GM12878 (cell line): ENCODE results near the gene GALNT3. TPM values are rescaled to one million over a fixed set of nuclear protein-coding genes. Genes with fewer than 3 reads are reported as not detected.

Source experiments
- ATAC-seq: fragments of 200-7000 bp; cut with Tn5 transposase; 3 replicates; pipeline ENCODE4 v1.9.1; 2020; ENCODE audit warnings: mild to moderate bottlenecking, moderate library complexity
- BruUV-seq: library from RNA; stranded (reverse); fragments of 400-500 nt; replicated peaks from 2 replicates; lab custom pipeline; 2021; lab: Mats Ljungman, UMichigan
- CTCF ChIA-PET: fragments of 300-600 bp; sonication (Branson Sonifier 250); formaldehyde crosslinking; extraction: SDS; loops from one replicate; lab custom pipeline; 2021; ENCODE audit warnings: inconsistent platforms; lab: Yijun Ruan, JAX
- POLR2A ChIA-PET: fragments of 350-600 bp; formaldehyde crosslinking; extraction: SDS; loops from one replicate; lab custom pipeline; 2021; ENCODE audit warnings: inconsistent platforms; lab: Charles Lee
- RAD21 ChIA-PET: fragments of 300-600 bp; sonication (Branson Sonifier 250); formaldehyde crosslinking; loops from one replicate; lab custom pipeline; 2023; ENCODE audit warnings: antibody characterized with exemption; ENCODE audit not compliant: unreplicated experiment; lab: Charles Lee
- SMC1A ChIA-PET: fragments of 300-600 bp; sonication (Branson Sonifier 250); formaldehyde crosslinking; loops from one replicate; lab custom pipeline; 2023; ENCODE audit not compliant: unreplicated experiment, uncharacterized antibody; lab: Charles Lee
- DNase-seq: peaks from one replicate; pipeline ENCODE4 v3.0.0-alpha.2; 2011; ENCODE audit warnings: low read depth, low spot score
- FAIRE-seq: peaks from 3 replicates; lab custom pipeline; 2011; peaks lifted over from hg19 to GRCh38; lab: Jason Lieb, UNC
- H2AFZ ChIP-seq: 2 replicates; pipeline ENCODE4 v1.6.0; 2011; ENCODE audit warnings: low read depth, low read length, control low read depth; ENCODE audit not compliant: control insufficient read depth
- H3K27ac ChIP-seq: 2 replicates; pipeline ENCODE4 v1.5.1; 2011; ENCODE audit warnings: control low read depth; ENCODE audit not compliant: control insufficient read depth, insufficient read depth
- H3K27me3 ChIP-seq, 2 experiments: replicated peaks in 1 of 2; 2 replicates each; pipeline versions ENCODE4 v1.6.0 to v1.6.1; 2011; ENCODE audit warnings: low read length in 1 of 2; ENCODE audit not compliant: control insufficient read depth in 2 of 2, insufficient read depth in 2 of 2
- H3K36me3 ChIP-seq, 2 experiments: 2 replicates each; pipeline ENCODE4 v1.5.1; 2011; ENCODE audit warnings: low read length in 1 of 2; ENCODE audit not compliant: control insufficient read depth in 2 of 2, insufficient read depth in 2 of 2
- H3K4me1 ChIP-seq: 2 replicates; pipeline ENCODE4 v1.6.1; 2011; ENCODE audit warnings: mild to moderate bottlenecking, low read length, moderate library complexity, mixed read lengths; ENCODE audit not compliant: control insufficient read depth, insufficient read depth
- H3K4me2 ChIP-seq: 2 replicates; pipeline ENCODE4 v1.6.0; 2011; ENCODE audit warnings: control low read depth; ENCODE audit not compliant: control insufficient read depth, insufficient read depth
- H3K4me3 ChIP-seq: fragments of 200-600 bp; sonication (generic); 2 replicates; pipeline ENCODE4 v1.5.1; 2016
- H3K79me2 ChIP-seq: 2 replicates; pipeline ENCODE4 v1.6.0; 2011; ENCODE audit warnings: low read length; ENCODE audit not compliant: control insufficient read depth, insufficient read depth
- H3K9ac ChIP-seq: 2 replicates; pipeline ENCODE4 v1.8.0; 2011; ENCODE audit warnings: low read length, control low read depth, mixed read lengths; ENCODE audit not compliant: control insufficient read depth, insufficient read depth
- H3K9me3 ChIP-seq: replicated peaks from 3 replicates; pipeline ENCODE4 v1.5.1; 2011; ENCODE audit warnings: mild to moderate bottlenecking, low read length; ENCODE audit not compliant: control insufficient read depth, insufficient read depth
- H4K20me1 ChIP-seq: 2 replicates; pipeline ENCODE4 v1.6.0; 2011; ENCODE audit not compliant: control insufficient read depth, insufficient read depth
- BCL11A ChIP-seq: IDR thresholded peaks from 2 replicates; pipeline ENCODE4 v1.6.1; 2011; ENCODE audit warnings: low read depth, low read length
- CBX3 ChIP-seq: fragments of 200-600 bp; sonication (generic); IDR thresholded peaks from 2 replicates; pipeline ENCODE4 v1.6.1; 2016; ENCODE audit warnings: low read depth, borderline replicate concordance
- GATAD2B ChIP-seq: fragments of 450-650 bp; conservative IDR thresholded peaks from 2 replicates; pipeline ENCODE4 v1.6.1; 2017; ENCODE audit warnings: low read depth, mild to moderate bottlenecking, moderate library complexity
- IKZF1 ChIP-seq: fragments of 450-650 bp; conservative IDR thresholded peaks from 2 replicates; pipeline ENCODE4 v1.6.1; 2017; ENCODE audit warnings: antibody characterized with exemption, mild to moderate bottlenecking
- MEF2A ChIP-seq: IDR thresholded peaks from 2 replicates; pipeline ENCODE4 v1.6.1; 2011; ENCODE audit warnings: low read depth, mild to moderate bottlenecking, low read length, moderate library complexity; ENCODE audit not compliant: insufficient read depth
- NR2F1 ChIP-seq: fragments of 450-650 bp; conservative IDR thresholded peaks from 2 replicates; pipeline ENCODE4 v1.6.1; 2017; ENCODE audit warnings: mild to moderate bottlenecking
- PML ChIP-seq: IDR thresholded peaks from 2 replicates; pipeline ENCODE4 v1.6.1; 2012; ENCODE audit warnings: low read length, inconsistent platforms
- RBBP5 ChIP-seq: fragments of 200-600 bp; sonication (generic); conservative IDR thresholded peaks from 2 replicates; pipeline ENCODE4 v1.6.1; 2016
- RUNX3 ChIP-seq: IDR thresholded peaks from 2 replicates; pipeline ENCODE4 v1.6.1; 2012; ENCODE audit warnings: low read length, inconsistent platforms
- SKIL ChIP-seq: fragments of 450-650 bp; IDR thresholded peaks from 2 replicates; pipeline ENCODE4 v1.6.1; 2017; ENCODE audit warnings: mild to moderate bottlenecking, low read depth, inconsistent platforms; ENCODE audit not compliant: poor library complexity, severe bottlenecking
- SMAD5 ChIP-seq: IDR thresholded peaks from 2 replicates; pipeline ENCODE4 v1.6.1; 2016; ENCODE audit warnings: antibody characterized with exemption, low read depth
- STAT1 ChIP-seq: fragments of 450-650 bp; conservative IDR thresholded peaks from 2 replicates; pipeline ENCODE4 v1.6.1; 2014; ENCODE audit warnings: antibody characterized with exemption, mild to moderate bottlenecking
- SUZ12 ChIP-seq: fragments of 200-600 bp; sonication (generic); IDR thresholded peaks from one replicate; pipeline ENCODE4 v1.6.1; 2018; ENCODE audit warnings: antibody characterized with exemption, mild to moderate bottlenecking; ENCODE audit not compliant: unreplicated experiment
- TCF12 ChIP-seq: IDR thresholded peaks from 2 replicates; pipeline ENCODE4 v1.6.1; 2011; ENCODE audit warnings: low read depth, mild to moderate bottlenecking, low read length
- USF1 ChIP-seq: IDR thresholded peaks from 2 replicates; pipeline ENCODE4 v1.6.1; 2011; ENCODE audit warnings: borderline replicate concordance, low read depth, mild to moderate bottlenecking, moderate library complexity, mixed read lengths, low read length; ENCODE audit not compliant: insufficient read depth; ENCODE audit errors: extremely low read length
- WRNIP1 ChIP-seq: IDR thresholded peaks from 2 replicates; pipeline ENCODE4 v1.6.1; 2011; ENCODE audit warnings: low read depth, low read length, improper control_type of control experiment, borderline replicate concordance
- ZNF217 ChIP-seq: fragments of 450-650 bp; IDR thresholded peaks from 2 replicates; pipeline ENCODE4 v1.6.1; 2017; ENCODE audit warnings: antibody characterized with exemption, mild to moderate bottlenecking
- ZNF274 ChIP-seq: IDR thresholded peaks from one replicate; pipeline ENCODE4 v1.8.0; 2011; ENCODE audit not compliant: insufficient read length, insufficient read depth
- WGBS: methylation state at CpG from one replicate; pipeline ENCODE4 v1.1.6; 2016; ENCODE audit warnings: low lambda C conversion rate; ENCODE audit not compliant: insufficient replicate concordance, insufficient coverage; ENCODE audit errors: missing lambda C conversion rate; 5-methylcytosine and 5-hydroxymethylcytosine counted together
- in situ Hi-C: fragments of 300-500 bp; cut with MboI; formaldehyde crosslinking; loops from 9 replicates; pipeline ENCODE4 v1.14.3; 2018; ENCODE audit warnings: mixed read lengths
- intact Hi-C: fragments of 100-400 bp; cut with micrococcal nuclease; formaldehyde crosslinking; loops from one replicate; pipeline ENCODE4 v1.14.2; 2022; ENCODE audit not compliant: unreplicated experiment
- polyA plus RNA-seq, 11 experiments: library from polyadenylated mRNA; depleted of rRNA in 4 of 11; unstranded in 6 of 11; stranded (reverse) in 5 of 11; fragments of >200 nt; fragmentation: Nextera tagmentation in 4 of 11; fragmentation: Illumina TruSeq in 1 of 11; extraction: Ambion mirVana in 4 of 11; extraction: Trizol in 1 of 11; gene quantifications; 1 replicate in 1 of 11; 2 replicates in 10 of 11; pipeline versions ENCODE4 v1.2.1 to v1.2.3, GENCODE V29; 2011 to 2016; ENCODE audit warnings: inconsistent platforms in 2 of 11, missing spikeins in 2 of 11, low read depth in 1 of 11
- total RNA-seq, 4 experiments: library from RNA; depleted of rRNA in 3 of 4; stranded (reverse); fragments of >200 nt in 3 of 4; fragmentation: Illumina TruSeq in 1 of 4; extraction: Trizol in 1 of 4; gene quantifications; 2 replicates each; pipeline versions ENCODE4 v1.2.1 to v1.2.3, GENCODE V29; 2013 to 2021

Gene GALNT3
- total and polyA plus RNA-seq, 10 of the 15 experiments (the other 5 are each of a cell fraction or from before 2014, with no cell fraction given), result 0.53 to 3.7 (median 1.1) TPM

- DNase-seq, result no peak
- Histone ChIP-seq H3K9me3 (no peaks in the 10 kb centered on the region), H3K27me3 (no peaks in the 10 kb centered on the region), H3K79me2 (no peaks in the 10 kb centered on the region), H3K36me3 (no peaks in the 10 kb centered on the region), H2AFZ (no peak overlapping the region), H3K4me2 (no peak overlapping the region), H3K4me3 (no peak overlapping the region), H3K4me1 (no peaks in the 10 kb centered on the region), H3K9ac (no peak overlapping the region), H4K20me1 (no peaks in the 10 kb centered on the region), H3K27ac (no peak overlapping the region)
- FAIRE-seq, result no peak
- POLR2A ChIA-PET, result no interaction called here
- intact Hi-C loops (no loop called here), in situ Hi-C loops (no loop called here)
- ATAC-seq, result no peak
- TF ChIP-seq USF1 (no peak), PML (no peak), ZNF217 (no peak), RUNX3 (no peak), IKZF1 (no peak), BCL11A (no peak), RBBP5 (no peak), SKIL (no peak), MEF2A (no peak), CBX3 (no peak), TCF12 (no peak), SUZ12 (no peak), SMAD5 (no peak), WRNIP1 (no peak), GATAD2B (no peak), ZNF274 (no peak), NR2F1 (no peak), STAT1 (no peak)
- SMC1A ChIA-PET, result no interaction called here
- BruUV-seq, result no TSS peak
- CTCF ChIA-PET, result no interaction called here
- WGBS, result 39% methylated on average over 3 of the region's 3 CpGs
- RAD21 ChIA-PET, result no interaction called here
These were observed 10.7 kb upstream of the GALNT3 start for GRCh38 chr2:165804719-165805118.
